ENCODE data around the gene LMF1. TPM values are rescaled to one million over a fixed set of nuclear protein-coding genes. Genes with fewer than 3 reads are reported as not detected.

The LMF1 gene
- total RNA-seq, 1 donor from 2014 or later = 26.9 TPM

- Histone ChIP-seq H3K4me3 (no peak overlapping the region), H3K36me3 (no peaks in the 10 kb centered on the region), H3K9me3 (no peaks in the 10 kb centered on the region), H3K27ac (no peak overlapping the region), H3K27me3 (no peaks in the 10 kb centered on the region), H3K4me1 (peaks cover 0 to 7% of the 10 kb centered on the region in 2 donors)
- intact Hi-C loops (cut with DNase I) = no loop called here
- no peak for TF ChIP-seq CTCF (IDR thresholded peaks at IDR 0.05)
- no peak for DNase-seq (ENCODE audit: low spot score in 2 of 2)
Observed at GRCh38 chr16:1001096-1001495, 30.3 kb upstream of the LMF1 start.

DNA sequence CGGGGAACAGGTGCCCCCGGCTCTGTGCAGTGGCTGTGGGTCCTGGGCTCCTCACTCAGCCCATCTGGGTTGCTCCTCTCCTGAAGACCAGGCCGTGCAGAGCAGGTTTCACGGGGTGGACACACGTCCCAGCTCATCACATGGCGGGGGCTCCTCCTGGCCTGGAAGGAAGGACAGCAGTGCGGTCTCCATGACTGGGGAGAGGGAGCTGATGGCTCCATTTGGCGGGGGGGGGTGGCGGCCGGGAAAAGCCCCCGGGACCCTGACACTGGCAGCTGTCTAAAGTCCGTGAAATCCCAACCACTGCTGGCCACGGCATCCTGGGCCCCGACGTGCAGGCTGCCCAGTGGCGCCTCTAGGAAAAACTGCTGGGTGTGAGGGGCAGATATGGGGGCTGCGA, 29.8 kb upstream of the LMF1 start:
- Histone ChIP-seq H3K36me3 (no peaks in the 10 kb centered on the region), H3K4me1 (peaks cover 0 to 7% of the 10 kb centered on the region in 2 donors), H3K9me3 (peaks cover 0 to 2% of the 10 kb centered on the region in 2 donors), H3K27ac (no peak overlapping the region), H3K27me3 (no peaks in the 10 kb centered on the region), H3K4me3 (no peak overlapping the region)
- DNase-seq (ENCODE audit: low spot score in 2 of 2) = no peak
- TF ChIP-seq CTCF (IDR thresholded peaks at IDR 0.05) = no peak
- intact Hi-C loops (cut with DNase I) = no loop called here

DNA sequence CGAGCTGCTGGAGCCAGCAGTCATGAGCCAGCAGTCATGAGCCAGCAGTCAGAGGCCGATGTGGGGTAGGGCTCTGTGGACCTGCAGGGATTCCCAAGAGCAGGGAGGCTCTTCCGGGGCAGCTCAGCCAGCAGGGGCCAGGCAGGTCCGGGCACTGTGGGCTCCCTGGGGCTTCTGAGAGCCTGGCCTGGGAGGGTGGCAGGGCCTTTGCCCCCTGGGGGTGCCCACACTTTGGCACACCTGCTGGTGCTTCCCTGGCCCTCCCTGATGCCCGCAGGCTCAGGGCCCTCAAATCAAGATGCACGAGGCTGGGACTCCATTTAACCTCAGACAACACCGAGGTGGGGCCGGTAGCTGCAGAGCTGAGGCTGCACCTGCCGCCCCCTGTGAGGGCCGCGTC, 28.9 kb upstream of the LMF1 start:
- Histone ChIP-seq H3K27ac (no peak overlapping the region), H3K36me3 (no peaks in the 10 kb centered on the region), H3K4me3 (no peak overlapping the region), H3K9me3 (peaks cover 9 to 12% of the 10 kb centered on the region in 2 donors), H3K27me3 (no peaks in the 10 kb centered on the region), H3K4me1 (peaks cover 0 to 7% of the 10 kb centered on the region in 2 donors)
- intact Hi-C loops (cut with DNase I) = loop anchor here (2.0 kb wide), 1 partner anchor 17 kb away; no protein-coding TSS in a partner anchor
- no peak for DNase-seq (ENCODE audit: low spot score in 2 of 2)
- TF ChIP-seq CTCF (IDR thresholded peaks at IDR 0.05) = no peak

DNA sequence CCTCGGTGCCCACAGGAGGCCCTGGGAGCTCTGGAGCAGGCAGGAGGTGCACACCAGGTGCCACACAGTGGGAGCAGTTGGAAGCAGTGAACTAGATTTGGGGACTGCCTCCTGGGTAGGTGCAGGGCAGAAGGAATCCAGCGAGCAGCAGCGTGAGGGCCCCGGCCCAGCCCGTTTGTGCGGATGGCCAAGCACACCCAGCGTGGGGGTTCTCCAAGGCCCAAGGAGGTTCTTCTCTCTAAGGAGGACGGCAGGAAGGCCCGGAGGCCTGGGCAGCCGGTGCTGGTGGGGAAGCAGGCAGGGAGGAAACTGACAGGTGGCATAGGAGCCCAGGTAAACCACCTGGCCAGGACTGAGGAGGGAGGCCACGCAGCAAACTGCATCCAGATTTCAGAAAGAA, 27.8 kb upstream of the LMF1 start:
- no peak for TF ChIP-seq CTCF (IDR thresholded peaks at IDR 0.05)
- intact Hi-C loops (cut with DNase I) = loop anchor here (2.0 kb wide), 1 partner anchor 16 kb away; no protein-coding TSS in a partner anchor
- H3K27ac ChIP-seq = no peak overlapping the region
- no peaks in the 10 kb centered on the region for H3K27me3 ChIP-seq
- H3K9me3 ChIP-seq = peaks cover 12 to 16% of the 10 kb centered on the region in 2 donors
- no peak for DNase-seq (ENCODE audit: low spot score in 2 of 2)
- H3K4me1 ChIP-seq = peaks cover 0 to 7% of the 10 kb centered on the region in 2 donors
- no peak overlapping the region for H3K4me3 ChIP-seq
- H3K36me3 ChIP-seq = no peaks in the 10 kb centered on the region

DNA sequence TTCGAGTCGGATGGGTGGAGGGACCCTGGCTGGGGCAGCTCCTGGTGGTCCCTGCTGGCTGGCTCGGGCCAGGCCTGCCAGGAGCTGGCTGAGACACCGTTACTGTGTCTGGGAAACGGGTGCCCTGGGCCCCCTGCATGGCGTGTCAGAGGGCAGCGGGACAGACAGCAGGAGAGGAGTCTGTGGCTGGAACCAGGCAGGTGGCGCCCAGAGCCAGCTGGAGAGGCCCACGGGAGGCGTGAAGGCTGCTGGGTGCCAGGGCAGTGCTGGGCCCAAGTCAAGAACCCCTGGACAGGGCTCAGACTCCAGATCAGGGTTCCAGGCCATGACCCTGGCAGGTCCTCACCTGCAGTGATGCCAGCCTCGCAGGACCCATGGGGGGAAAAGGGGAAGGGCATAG, 27.4 kb upstream of the LMF1 start:
- no peak for DNase-seq (ENCODE audit: low spot score in 2 of 2)
- Histone ChIP-seq H3K9me3 (peaks cover 12 to 16% of the 10 kb centered on the region in 2 donors), H3K27me3 (no peaks in the 10 kb centered on the region), H3K4me1 (peaks cover 0 to 4% of the 10 kb centered on the region in 2 donors), H3K4me3 (no peak overlapping the region), H3K27ac (peak overlapping the region in 1 of 2 donors; percentile 7), H3K36me3 (no peaks in the 10 kb centered on the region)
- TF ChIP-seq CTCF (IDR thresholded peaks at IDR 0.05) = no peak
- intact Hi-C loops (cut with DNase I) = loop anchor here (2.0 kb wide), 1 partner anchor 15 kb away; no protein-coding TSS in a partner anchor

All from ascending aorta (tissue), 2 donors.